ENCODE measurements around the gene HOXB1. TPM values are rescaled to one million over a fixed set of nuclear protein-coding genes. Genes with fewer than 3 reads are reported as not detected.

Gene HOXB1
- total RNA-seq, 4 donors from 2014 or later = not detected

- no peak for TF ChIP-seq POLR2A (IDR thresholded peaks at IDR 0.05)
- TF ChIP-seq CTCF (IDR thresholded peaks at IDR 0.05) = no peak
- no peak for DNase-seq
- H3K36me3 ChIP-seq = peaks cover 0 to 16% (median 0%) of the 10 kb centered on the region in 3 donors
- H3K9me3 ChIP-seq = no peaks in the 10 kb centered on the region
- H3K4me1 ChIP-seq = peaks cover 0 to 46% (median 5%) of the 10 kb centered on the region in 4 donors
- H3K4me3 ChIP-seq = peak overlapping the region in 1 of 4 donors; percentile 61
- H3K27ac ChIP-seq = peak overlapping the region; percentile 32 to 92 (median 67)
- no peaks in the 10 kb centered on the region for H3K27me3 ChIP-seq
Observed at GRCh38 chr17:48574505-48575065, 43.8 kb upstream of the HOXB1 start.

GRCh38 chr17:48571826-48572417, 41.1 kb upstream of the HOXB1 start:
- Histone ChIP-seq H3K4me3 (peak overlapping the region in 1 of 4 donors; percentile 34), H3K9me3 (no peaks in the 10 kb centered on the region), H3K4me1 (peaks cover 0 to 54% (median 2%) of the 10 kb centered on the region in 4 donors), H3K27me3 (no peaks in the 10 kb centered on the region), H3K27ac (peak overlapping the region; percentile 54 to 92 (median 67)), H3K36me3 (peaks cover 0 to 16% (median 0%) of the 10 kb centered on the region in 3 donors)
- DNase-seq = no peak
- TF ChIP-seq POLR2A (IDR thresholded peaks at IDR 0.05) = no peak
- no peak for TF ChIP-seq CTCF (IDR thresholded peaks at IDR 0.05)

- Histone ChIP-seq H3K9me3 (no peaks in the 10 kb centered on the region), H3K27me3 (no peaks in the 10 kb centered on the region), H3K4me1 (peaks cover 0 to 54% (median 4%) of the 10 kb centered on the region in 4 donors), H3K27ac (peak overlapping the region; percentile 54 to 92 (median 67)), H3K36me3 (peaks cover 0 to 16% (median 0%) of the 10 kb centered on the region in 3 donors), H3K4me3 (peak overlapping the region in 2 of 4 donors; percentile 20 to 34)
- DNase-seq = no peak
- no peak for TF ChIP-seq POLR2A (IDR thresholded peaks at IDR 0.05)
- TF ChIP-seq CTCF (IDR thresholded peaks at IDR 0.05) = no peak
Observed at GRCh38 chr17:48571024-48571818, 40.4 kb upstream of the HOXB1 start.

GRCh38 chr17:48570325-48571023, 39.7 kb upstream of the HOXB1 start:
- no peak for TF ChIP-seq CTCF (IDR thresholded peaks at IDR 0.05)
- Histone ChIP-seq H3K27ac (peak overlapping the region; percentile 54 to 92 (median 67)), H3K36me3 (peaks cover 0 to 12% (median 0%) of the 10 kb centered on the region in 3 donors), H3K4me3 (peak overlapping the region in 2 of 4 donors; percentile 20 to 34), H3K4me1 (peaks cover 0 to 55% (median 2%) of the 10 kb centered on the region in 4 donors), H3K9me3 (no peaks in the 10 kb centered on the region), H3K27me3 (no peaks in the 10 kb centered on the region)
- peak in 1 of 3 donors; percentile 43 for DNase-seq

GRCh38 chr17:48569674-48570324, 39.0 kb upstream of the HOXB1 start:
- Histone ChIP-seq H3K4me3 (peak overlapping the region in 1 of 4 donors; percentile 34), H3K9me3 (no peaks in the 10 kb centered on the region), H3K27me3 (no peaks in the 10 kb centered on the region), H3K4me1 (peaks cover 0 to 60% (median 2%) of the 10 kb centered on the region in 4 donors), H3K36me3 (peaks cover 0 to 12% (median 0%) of the 10 kb centered on the region in 3 donors), H3K27ac (peak overlapping the region; percentile 54 to 92 (median 67))
- TF ChIP-seq POLR2A (IDR thresholded peaks at IDR 0.05) = no peak
- TF ChIP-seq CTCF (IDR thresholded peaks at IDR 0.05) = peak in 1 of 6 experiments; percentile 8
- DNase-seq = no peak
